GM21447 (cell line): Measurements from ENCODE around the gene GPR61.

ENCODE experiments used
- ATAC-seq: cut with Tn5 transposase; IDR thresholded peaks from one replicate; pipeline ENCODE4 v1.9.1; 2021; ENCODE audit not compliant: unreplicated experiment

GPR61 gene

DNA sequence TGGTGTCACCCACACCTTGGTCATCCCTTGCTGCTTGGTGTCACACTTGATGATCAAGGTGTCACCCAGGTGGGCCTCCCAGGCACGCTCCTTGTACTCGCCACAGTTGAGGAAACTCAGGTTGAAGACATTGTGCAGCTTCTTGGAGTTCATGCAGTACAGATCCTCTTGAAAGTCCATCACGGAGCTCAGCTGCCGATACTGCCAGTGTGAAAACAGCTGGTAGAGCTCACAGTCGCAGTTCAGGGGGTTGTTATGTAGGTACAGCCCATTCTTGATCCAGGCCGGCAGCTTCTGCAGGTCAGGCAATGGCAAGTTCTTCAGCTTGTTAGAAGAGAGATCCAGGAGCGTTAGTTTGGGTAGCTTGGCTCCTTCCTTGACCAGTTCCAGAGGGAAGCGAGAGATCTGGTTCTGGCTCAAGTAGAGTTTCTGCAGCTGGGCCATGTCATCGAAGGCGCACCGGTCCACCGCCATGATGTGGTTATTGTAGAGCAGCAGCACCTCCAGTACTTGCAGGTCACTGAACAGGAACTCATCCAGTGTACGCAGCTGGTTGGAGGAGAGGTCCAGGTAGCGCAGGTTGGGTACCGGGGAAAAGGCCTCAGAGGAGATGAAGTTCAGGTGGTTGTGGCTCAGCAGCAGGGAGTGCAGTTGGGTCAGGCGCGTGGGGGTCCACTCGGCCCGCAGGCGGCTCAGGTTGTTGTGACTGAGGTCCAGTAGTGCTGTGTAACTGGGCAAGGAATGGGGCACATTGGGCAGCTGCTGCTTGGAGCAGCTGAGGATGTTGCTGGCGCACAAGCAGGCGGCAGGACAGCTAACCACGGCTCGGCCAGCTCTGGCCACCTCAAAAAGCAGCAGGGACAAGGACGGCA, 31.4 kb upstream of the GPR61 start:
- ATAC-seq = no peak

DNA sequence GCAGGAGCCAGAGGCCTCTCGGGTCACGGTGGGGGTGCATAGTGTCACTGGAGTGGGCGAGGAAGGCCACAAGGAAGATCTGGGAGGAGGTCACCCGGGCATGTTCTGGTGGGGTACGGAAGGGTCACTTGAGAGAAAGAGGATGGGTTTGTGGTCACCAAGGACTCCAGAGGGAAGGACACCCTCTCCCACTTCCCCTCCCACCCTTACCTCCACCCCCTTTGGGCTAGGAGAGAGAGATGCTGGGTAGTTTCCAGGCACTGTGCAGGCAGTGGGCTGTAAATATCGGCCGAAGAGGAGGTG, 30.8 kb upstream of the GPR61 start:
- no peak for ATAC-seq

DNA sequence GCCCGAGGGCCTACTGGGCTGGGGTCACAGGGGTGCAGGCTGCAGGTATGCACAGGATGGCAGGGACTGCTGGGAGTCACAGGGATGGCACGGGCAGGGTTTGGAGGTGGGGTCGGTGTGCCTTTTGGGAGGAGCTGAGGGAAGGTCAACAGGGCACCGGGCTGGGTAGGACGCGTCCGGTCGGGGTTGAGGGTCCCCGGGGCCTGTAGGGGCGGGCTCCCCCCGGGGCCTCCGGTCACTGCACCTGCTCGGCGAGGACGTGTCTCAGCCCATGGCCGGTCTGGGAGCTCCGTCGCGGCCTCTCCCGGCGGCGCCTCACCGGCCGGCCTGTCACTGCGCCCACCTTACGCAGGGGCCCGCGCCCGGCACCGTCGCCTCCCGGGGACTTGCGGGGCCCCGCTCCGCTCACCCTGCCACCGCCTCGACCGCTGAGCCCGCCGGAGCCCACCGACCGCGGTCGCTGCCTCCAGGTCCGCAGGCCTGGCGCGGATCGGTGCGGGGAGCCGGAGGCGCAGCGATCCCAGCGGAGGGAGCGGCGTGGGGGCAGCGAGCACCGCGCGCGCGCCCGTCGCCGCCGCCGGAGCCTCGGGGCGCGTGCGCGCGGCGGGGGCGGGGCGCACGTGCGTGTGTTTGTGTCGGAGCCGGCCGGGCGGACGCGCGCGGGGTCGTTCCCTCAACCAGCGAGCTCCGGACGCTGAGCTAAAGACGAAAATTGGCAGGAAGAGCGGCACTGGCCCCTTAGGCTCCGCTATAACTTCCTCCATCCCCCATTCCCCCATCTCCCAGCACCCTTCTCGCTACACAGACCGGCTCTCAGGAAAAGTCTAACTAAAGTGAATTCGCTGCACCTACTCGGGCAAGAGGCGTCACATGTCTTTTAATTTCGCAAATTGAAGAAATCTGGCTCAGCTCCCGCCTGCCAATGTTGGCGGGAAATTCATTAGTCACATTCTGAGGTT, 30.2 kb upstream of the GPR61 start, which contains the start of gene AMIGO1:
Gene AMIGO1, minus strand, starts transcription at position 552 of the 959 bp plus-strand sequence. CDS start 815 bp downstream, outside the sequence.
- no peak for ATAC-seq

DNA sequence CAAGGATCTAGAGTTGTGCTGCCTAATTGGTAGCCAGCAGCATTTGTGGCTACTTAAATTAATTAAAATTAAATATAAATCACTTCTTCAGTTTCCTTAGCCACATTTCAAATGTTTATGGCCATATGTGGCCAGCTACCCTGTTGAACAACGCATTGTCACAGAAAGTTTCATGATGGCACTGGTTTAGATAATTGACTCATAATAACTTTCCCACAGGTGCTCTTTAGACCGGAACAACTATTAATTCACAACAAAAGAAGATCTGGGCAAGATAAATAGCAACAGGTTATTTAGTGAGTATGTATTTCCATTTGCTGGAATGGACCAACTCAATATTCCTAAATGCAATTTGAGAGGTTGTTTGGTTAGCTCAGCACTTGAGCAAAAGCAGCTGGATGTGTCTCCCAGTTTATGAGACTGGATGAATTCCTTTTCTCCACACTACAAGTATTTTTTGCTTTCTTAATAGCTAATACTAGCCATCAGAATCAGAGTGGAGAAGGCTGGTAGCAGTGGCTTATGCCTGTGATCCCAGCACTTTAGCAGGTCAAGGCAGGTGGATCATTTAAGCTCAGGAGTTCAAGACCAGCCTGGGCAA, 26.5 kb upstream of the GPR61 start:
- ATAC-seq = no peak

DNA sequence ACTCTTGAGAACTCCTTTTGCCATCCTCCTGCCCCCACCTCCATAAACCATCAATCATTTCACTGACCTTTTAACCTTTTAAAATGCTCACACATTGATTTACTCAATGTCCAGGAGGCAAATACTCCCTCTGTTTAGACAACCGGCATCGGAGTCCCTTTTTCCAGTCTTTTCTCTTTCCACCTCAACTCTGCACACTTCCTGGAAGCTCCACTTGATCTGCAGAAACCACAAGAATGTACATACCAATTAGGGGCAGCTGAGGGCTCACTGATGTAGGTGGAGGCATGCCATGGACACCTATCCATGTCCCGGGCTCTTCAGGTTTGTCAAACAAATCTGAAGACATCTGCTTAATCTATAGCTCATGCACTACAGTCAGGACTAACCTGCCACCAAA, 24.8 kb upstream of the GPR61 start:
- no peak for ATAC-seq

DNA sequence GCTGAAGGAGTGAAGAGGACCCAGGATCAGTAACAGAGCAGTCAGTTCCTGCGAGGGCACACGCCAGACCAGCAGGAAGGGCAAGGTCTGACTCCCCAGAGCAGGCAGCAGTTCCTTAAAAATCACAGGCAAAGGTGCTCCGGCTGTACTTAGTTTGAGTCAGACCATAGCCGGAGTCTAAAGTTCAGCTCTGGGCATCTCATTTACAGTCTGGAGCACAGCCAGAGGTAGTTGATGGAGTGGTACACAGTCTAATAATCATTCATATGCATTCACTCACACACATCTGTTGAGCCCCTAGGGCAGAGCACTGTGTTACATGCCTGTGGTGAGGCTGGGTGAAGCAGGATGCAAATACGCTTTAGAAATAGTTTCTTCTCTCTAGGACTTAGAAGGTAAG, 22.8 kb upstream of the GPR61 start:
- no peak for ATAC-seq

DNA sequence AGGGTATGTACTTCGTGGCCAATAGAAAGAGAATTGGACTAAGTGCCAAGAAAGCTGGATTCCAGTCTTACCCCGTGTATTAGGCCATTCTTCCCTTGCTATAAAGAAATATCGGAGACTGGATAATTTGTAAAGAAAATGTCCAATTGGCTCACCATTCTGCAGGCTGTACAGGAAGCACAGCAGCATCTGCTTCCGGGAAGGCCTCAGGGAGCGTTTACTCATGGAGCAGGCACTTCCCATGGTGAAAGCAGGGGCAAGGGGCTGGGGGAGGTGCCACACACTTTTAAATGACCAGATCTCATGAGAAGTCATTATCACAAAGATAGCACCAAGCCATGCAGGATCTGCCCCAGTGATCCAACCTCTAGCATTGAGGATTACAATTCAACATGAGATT, 22.3 kb upstream of the GPR61 start:
- ATAC-seq = no peak

DNA sequence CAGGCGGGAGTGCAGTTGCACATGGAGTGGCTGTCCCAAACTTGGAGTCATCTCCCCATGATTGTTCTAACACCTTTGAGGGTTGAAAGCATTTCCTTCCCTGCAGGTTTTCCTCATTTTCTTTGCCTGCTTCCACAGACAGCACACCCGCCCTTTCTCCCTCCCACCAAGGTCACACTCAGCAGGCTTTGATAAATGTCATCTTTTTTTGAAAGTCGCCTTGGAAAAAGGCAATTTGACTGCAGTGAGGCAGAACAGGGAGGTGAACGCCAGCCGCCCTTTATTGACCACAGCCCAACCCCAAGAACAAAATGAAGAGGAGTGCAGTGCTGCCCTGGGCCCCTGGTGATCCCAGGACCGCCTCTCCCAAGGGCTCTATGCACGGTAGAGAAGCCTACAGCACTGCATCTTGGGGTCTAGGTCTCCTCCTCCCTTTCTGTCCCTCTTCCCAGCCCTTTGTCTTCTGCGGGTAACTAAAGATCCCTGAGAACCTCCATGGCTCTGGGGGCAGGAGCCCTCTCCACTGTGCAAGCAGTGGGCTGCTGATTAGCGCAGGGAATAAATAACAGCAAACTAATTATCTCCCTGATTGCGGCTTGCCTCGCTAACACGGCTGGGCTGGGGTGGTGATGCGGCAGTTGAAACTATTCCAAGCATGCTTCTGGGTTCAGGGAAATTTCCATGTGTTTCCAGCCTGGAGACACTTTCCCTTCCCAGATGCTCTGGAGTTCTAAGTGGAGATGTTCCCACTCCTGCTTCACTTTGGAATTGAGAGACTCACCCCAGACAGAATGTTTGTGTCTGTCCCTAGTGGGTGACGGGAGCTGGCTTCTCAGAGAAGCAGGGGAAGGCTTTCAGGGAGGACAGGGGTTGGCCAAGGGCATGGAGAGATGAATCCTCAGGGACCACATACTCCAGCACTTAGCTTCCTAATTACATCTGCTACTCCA, 18.4 kb upstream of the GPR61 start:
- ATAC-seq = no peak

DNA sequence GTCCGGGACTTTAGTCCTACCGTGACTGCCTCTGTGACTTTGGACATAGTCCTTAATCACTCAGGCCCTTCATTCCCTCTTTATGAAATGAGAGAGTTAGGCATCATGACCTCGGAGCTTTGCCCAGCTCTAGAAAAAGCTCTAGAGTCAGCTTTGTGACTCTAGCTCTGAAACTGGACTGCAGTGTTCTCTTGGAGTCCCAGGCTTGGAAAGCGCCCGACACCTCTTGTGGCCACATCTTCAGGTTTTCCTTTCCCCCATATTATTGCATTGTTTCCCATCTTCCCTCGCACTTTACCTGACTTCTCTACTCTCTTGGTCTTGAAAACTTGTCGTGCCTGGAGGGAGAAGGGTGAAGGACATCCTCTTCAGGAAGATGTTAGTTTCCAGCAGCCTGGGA, 17.6 kb upstream of the GPR61 start:
- ATAC-seq = no peak

DNA sequence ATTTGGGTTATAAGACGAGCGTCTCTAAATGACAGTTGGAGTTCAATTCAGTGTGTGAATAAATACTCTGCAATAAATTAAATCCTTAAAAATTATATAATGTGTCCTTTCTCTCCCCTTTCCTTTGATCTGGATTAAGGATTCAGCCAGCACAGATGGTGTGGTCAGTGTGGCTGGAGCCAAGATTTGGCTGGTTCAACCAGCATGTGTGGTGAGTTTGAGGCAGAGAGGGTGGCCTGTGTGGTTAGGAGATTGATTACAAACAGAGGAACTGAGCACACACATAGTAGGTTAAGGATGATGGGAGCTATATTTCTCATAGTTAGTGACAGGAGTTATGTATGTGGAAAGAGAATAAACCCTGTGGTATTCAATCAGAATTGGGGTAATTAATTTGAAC, 16.0 kb upstream of the GPR61 start:
- no peak for ATAC-seq

DNA sequence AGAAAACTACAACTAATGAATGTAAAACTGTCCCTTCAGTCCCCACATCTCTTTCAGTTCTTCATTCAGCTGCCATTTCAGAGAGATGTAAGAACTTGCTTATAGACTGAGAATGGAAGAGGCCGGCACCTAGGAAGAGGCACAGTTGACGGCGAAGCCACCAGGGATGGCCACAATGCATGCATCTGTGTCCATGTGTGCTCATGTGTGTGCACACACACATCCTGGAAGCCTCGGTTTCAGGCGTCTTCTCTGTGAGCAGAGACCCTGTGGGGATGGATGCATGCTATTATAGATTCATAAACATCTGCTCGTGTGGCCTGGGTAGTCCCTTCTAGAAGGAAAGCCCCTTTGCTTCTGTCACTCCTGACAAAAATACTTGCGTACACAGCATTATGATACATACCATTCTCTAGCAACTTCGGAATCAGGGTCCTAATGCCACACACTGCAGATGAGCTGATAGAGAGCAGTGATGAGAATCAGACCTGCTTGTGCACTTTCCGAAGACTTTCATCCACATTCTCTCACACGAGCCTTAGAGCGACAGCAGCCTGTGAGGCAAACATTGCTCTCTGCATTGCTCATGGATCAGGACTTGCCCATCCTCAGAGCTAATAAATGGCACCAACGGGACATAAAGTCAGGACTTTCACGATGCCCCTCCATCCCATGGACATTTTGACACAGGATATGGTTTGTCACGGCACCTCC, 12.4 kb upstream of the GPR61 start:
- no peak for ATAC-seq

DNA sequence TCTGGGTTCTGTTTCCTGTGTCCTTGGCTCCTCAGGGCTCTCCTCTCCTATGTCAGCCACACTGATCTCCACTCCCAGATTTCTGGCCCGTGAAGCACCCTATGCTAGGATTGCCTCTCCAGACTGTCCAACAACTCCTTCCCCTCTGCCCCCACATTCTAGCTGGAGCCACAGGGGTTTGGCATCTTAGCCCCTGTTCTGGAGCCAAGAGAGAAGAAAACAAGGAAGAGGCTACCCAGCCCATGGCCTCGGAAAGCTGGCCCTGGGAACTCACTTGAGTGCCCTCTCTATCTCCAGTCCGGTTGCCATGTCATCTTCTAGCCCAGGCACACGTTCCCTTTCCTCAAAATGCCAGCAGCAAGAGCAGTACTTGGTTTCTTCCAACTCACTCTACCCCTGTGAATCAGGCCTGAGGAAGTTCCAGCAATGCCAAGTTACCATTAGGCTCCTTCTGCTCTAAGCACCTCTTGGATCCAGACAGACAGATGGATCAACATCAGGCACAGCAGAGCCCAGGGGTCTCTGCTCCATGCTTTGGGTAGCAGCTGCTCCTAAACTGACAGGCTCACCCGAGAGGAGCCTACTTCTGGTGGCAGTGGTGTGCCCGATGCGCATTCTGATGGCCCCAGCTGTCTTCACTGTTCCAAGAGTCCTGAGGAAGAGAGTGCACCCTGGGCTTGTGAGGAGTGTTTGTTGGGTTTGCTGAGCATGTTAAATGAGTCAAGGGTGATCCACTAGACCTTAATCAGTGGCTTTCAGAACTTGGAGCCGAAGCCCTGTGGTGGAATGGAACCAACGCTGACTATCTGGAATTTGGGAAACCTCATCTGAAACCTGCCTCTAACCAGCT, 11.6 kb upstream of the GPR61 start:
- ATAC-seq = no peak

DNA sequence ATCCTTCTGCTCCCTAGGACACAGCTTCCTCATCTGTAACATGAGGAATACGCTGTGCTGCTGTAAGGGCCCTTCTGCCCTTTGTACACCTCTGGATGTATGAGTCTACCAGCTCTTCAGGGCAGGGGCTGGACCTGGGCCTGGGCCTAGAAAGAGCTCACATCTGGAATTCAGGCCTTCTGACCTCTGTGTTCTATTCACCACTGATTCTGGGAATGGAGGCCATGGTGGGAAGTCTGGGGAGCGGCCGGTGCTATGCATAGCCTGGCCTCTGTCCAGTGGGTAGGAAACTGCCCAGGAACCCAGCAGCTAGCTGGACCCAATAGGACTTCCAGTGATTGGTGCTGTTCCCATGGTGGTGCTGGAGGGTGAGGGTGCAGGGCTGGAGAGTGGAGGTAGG, 11.0 kb upstream of the GPR61 start:
- ATAC-seq = no peak

DNA sequence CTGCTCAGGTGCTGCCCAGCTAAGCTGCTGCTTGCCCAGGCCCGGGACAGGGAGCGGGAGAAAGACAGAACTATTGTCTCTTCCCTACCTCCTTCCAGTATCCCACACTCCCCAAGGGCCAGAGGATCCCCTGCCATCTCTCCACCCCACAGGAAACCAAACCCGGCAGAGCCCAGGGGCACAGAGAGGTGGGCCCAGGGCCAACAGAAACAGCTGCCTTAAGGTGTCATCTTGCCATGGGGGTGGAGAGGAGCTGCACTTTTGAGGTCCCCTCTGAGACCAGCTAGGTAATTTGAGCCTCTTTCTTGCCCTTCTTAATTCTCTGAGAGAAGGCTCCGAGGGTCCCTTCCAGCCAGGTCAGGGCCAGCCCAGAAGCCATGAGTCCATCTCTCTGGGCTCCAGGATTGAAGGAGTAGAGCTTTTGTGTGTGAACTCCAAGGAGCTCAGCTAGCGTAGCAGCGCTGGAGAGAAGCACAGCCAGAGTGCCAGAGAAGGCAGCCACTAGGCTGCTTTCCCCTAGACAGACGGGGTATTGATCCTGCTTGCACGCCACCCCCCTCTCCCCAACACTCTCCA, 9.7 kb upstream of the GPR61 start:
- ATAC-seq = no peak

DNA sequence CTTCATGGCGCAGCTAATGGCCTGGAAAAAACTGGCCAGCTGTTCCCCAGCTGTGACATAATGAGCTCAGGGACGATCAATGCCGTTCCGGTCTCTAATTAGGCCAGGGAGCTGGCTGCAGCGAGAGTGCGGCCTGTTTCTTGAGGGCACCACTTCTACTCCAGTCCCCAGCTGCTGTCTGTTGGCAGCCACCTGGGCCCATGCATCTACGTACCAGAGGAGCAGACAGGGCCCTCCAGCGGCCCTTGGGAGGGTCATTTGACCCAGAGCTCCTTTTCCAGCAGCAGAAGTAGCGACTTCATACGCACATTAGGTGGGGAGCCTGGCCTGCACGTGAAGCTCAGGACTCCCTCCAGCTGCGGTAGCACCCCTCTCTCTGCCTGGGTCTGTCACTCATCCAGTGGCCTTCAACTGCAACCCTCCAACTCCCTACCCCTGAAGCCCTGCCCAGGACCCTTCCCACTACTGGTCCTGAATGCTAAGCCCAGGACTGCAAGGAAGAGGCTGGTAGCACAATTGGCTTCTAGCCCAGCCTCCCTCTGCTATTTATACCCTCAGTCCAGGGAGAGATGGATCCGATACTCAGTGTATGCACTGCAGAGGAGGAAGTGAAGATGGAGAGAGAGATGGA, 9.1 kb upstream of the GPR61 start:
- ATAC-seq = no peak

DNA sequence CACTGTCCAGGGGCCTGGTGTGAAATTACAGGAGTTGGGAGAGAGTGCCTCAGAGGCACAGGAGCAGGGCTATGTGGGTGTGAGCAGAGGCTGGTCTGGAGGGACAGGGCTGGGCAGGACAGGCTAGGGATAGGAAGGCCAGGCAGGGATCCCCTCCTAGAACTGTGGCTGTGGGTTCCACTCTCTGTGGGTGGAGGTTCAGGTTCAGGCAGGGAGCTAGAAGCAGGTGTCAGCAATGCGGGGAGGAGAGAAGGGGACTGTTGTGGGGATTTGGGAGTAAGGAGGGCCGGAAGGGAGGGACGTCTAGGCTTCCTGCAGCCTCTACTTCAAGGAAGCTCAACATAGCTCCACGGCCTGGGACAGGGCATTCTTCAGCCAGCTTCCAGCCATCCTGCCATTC, 8.3 kb upstream of the GPR61 start:
- no peak for ATAC-seq

DNA sequence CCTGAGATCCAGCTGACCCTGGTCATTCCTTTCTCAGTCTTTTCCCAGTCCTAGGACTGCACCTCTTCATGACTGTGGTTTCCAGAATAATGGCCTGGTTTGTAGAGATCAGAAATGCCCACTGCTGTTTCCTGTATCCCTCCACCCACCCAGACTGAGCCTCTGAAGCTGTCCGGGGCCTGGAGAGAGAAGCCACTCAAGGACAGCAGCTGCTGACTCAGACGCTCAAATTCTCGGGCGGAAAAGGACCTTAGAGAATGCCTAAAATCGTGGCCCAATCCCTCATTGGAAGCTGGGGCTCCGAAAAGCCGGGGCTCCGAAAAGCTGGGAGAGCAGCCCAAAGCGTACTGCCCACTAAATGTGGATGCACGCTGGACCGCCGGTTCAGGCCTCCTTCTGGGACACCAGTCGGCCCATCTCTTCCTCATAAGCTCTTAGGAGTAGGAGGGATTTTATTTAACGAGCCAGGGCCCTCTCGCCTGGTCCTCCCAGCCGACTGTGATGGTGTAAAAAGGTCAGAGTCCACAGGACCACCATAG, 7.8 kb upstream of the GPR61 start:
- no peak for ATAC-seq
